HepG2 (cell line): ENCODE data around the gene STKLD1.

Experiments used
- CTCF ChIP-seq: sonication (generic); formaldehyde crosslinking; IDR thresholded peaks from 2 replicates; pipeline ENCODE4 v1.5.0; 2020; ENCODE audit warnings: mild to moderate bottlenecking, missing genetic modification reagents, moderate library complexity
- E2F1 ChIP-seq: sonication (generic); formaldehyde crosslinking; IDR thresholded peaks from 2 replicates; pipeline ENCODE4 v1.5.0; 2020; ENCODE audit warnings: missing genetic modification reagents
- ELF4 ChIP-seq: sonication (generic); formaldehyde crosslinking; IDR thresholded peaks from 2 replicates; pipeline ENCODE4 v1.5.0; 2020; ENCODE audit warnings: missing genetic modification reagents, mild to moderate bottlenecking, moderate library complexity, borderline replicate concordance
- ESRRA ChIP-seq: sonication (generic); formaldehyde crosslinking; IDR thresholded peaks from 2 replicates; pipeline ENCODE4 v1.5.1; 2020; ENCODE audit warnings: mild to moderate bottlenecking, low read depth, missing genetic modification reagents
- FIP1L1 ChIP-seq: fragments of 200-400 bp; formaldehyde crosslinking; IDR thresholded peaks from 2 replicates; pipeline ENCODE4 v1.6.1; 2018; ENCODE audit warnings: low read depth, mild to moderate bottlenecking, low read length, moderate library complexity, borderline replicate concordance; ENCODE audit not compliant: insufficient read depth
- POLR2AphosphoS2 ChIP-seq: IDR thresholded peaks from 2 replicates; pipeline ENCODE4 v1.6.1; 2011; ENCODE audit warnings: low read depth, low read length, improper control_type of control experiment
- POLR2AphosphoS5 ChIP-seq: IDR thresholded peaks from 2 replicates; pipeline ENCODE4 v1.6.1; 2012; ENCODE audit warnings: low read depth, low read length
- SAFB2 ChIP-seq: sonication (generic); formaldehyde crosslinking; IDR thresholded peaks from 2 replicates; pipeline ENCODE4 v1.5.1; 2020; ENCODE audit warnings: missing genetic modification reagents, low read depth, mild to moderate bottlenecking, borderline replicate concordance
- YY1 ChIP-seq: IDR thresholded peaks from 2 replicates; pipeline ENCODE4 v1.6.1; 2011; ENCODE audit warnings: low read length, low read depth, moderate library complexity, mild to moderate bottlenecking; ENCODE audit not compliant: insufficient read depth, insufficient replicate concordance
- ZBTB26 ChIP-seq: IDR thresholded peaks from 2 replicates; pipeline ENCODE4 v1.6.1; 2016; ENCODE audit warnings: missing compliant biosample characterization, missing genetic modification reagents, borderline replicate concordance
- ZNF317 ChIP-seq: sonication (generic); formaldehyde crosslinking; IDR thresholded peaks from 2 replicates; pipeline ENCODE4 v1.5.0; 2020; ENCODE audit warnings: mild to moderate bottlenecking, missing genetic modification reagents
- ZNF713 ChIP-seq: sonication (generic); formaldehyde crosslinking; IDR thresholded peaks from 2 replicates; pipeline ENCODE4 v1.4.0; 2020; ENCODE audit warnings: mild to moderate bottlenecking, missing genetic modification reagents

GRCh38 chr9:133424187-133424586, 48.0 kb downstream of the STKLD1 start:
- TF ChIP-seq ESRRA (CRISPR knock-in tag) (no peak), FIP1L1 (no peak), CTCF (0 out of 2 replicates have a peak, but pooled peaks have one; percentile 8), POLR2AphosphoS2 (no peak), ZNF317 (CRISPR knock-in tag) (no peak), YY1 (no peak), ZNF713 (CRISPR knock-in tag) (no peak), SAFB2 (CRISPR knock-in tag) (no peak), E2F1 (CRISPR knock-in tag) (no peak), ZBTB26 (CRISPR knock-in tag) (no peak), POLR2AphosphoS5 (no peak), ELF4 (CRISPR knock-in tag) (no peak)
